Measurements from ENCODE around the gene TIGD1. TPM values are rescaled to one million over a fixed set of nuclear protein-coding genes. Genes with fewer than 3 reads are reported as not detected.

TIGD1 gene
- total and polyA plus RNA-seq, 2 of the 13 experiments (the other 11 are each of a cell fraction or from before 2014, with no cell fraction given) = 3.5 to 9.5 TPM

GRCh38 chr2:232502911-232503808, 47.2 kb downstream of the TIGD1 start (continued):
- TF ChIP-seq NFAT5 (CRISPR knock-in tag; IDR thresholded peaks at IDR 0.05) (no peak), NBN (conservative IDR thresholded peaks at IDR 0.05) (no peak), ZNF737 (CRISPR knock-in tag; IDR thresholded peaks at IDR 0.05; ENCODE audit: borderline replicate concordance) (no peak), MLLT10 (CRISPR knock-in tag; IDR thresholded peaks at IDR 0.05) (no peak), PPARG (CRISPR knock-in tag; conservative IDR thresholded peaks at IDR 0.05) (no peak), SAFB2 (CRISPR knock-in tag; IDR thresholded peaks at IDR 0.05; ENCODE audit: borderline replicate concordance, low read depth) (no peak), YY1 (IDR thresholded peaks at IDR 0.05; ENCODE audit: insufficient read depth, insufficient replicate concordance, low read depth, low read length) (no peak), ZNF530 (CRISPR knock-in tag; IDR thresholded peaks at IDR 0.05; ENCODE audit: low read depth) (no peak), ZSCAN9 (CRISPR knock-in tag; IDR thresholded peaks at IDR 0.05; ENCODE audit: borderline replicate concordance) (no peak), TFDP1 (CRISPR knock-in tag; IDR thresholded peaks at IDR 0.05; ENCODE audit: borderline replicate concordance) (no peak; the same call in 1 of the 2 replicates), TEF (CRISPR knock-in tag; IDR thresholded peaks at IDR 0.05) (no peak), KDM3A (CRISPR knock-in tag; IDR thresholded peaks at IDR 0.05; ENCODE audit: low read depth) (no peak), CC2D1A (CRISPR knock-in tag; IDR thresholded peaks at IDR 0.05) (no peak), CENPX (CRISPR knock-in tag; IDR thresholded peaks at IDR 0.05) (no peak), ZNF639 (CRISPR knock-in tag; conservative IDR thresholded peaks at IDR 0.05) (no peak), SRSF4 (IDR thresholded peaks at IDR 0.05; ENCODE audit: low read depth, low read length, poor library complexity, severe bottlenecking) (no peak), DR1 (CRISPR knock-in tag; IDR thresholded peaks at IDR 0.05) (no peak), BCL6 (CRISPR knock-in tag; IDR thresholded peaks at IDR 0.05) (no peak), GABPB1 (CRISPR knock-in tag; IDR thresholded peaks at IDR 0.05) (peak; percentile 18; the same call in 1 of the 2 replicates), RAD21 (CRISPR knock-in tag; IDR thresholded peaks at IDR 0.05) (no peak), ZKSCAN5 (CRISPR knock-in tag; IDR thresholded peaks at IDR 0.05) (no peak), MAFG (CRISPR knock-in tag; IDR thresholded peaks at IDR 0.05) (no peak)
